ENCODE measurements around the gene CEP85. TPM values are rescaled to one million over a fixed set of nuclear protein-coding genes. Genes with fewer than 3 reads are reported as not detected.

The CEP85 gene
- polyA plus RNA-seq, 5 donors = 20.0 to 26.4 (median 21.9) TPM

GRCh38 chr1:26277261-26277661, 43.3 kb downstream of the CEP85 start:
- DNase-seq = no peak

- DNase-seq = no peak
Measured at GRCh38 chr1:26277719-26278118, 43.7 kb downstream of the CEP85 start.

- no peak for DNase-seq
Measured at GRCh38 chr1:26278303-26278702, 44.3 kb downstream of the CEP85 start.

- DNase-seq = no peak
Measured at GRCh38 chr1:26278724-26279455, 44.9 kb downstream of the CEP85 start.

GRCh38 chr1:26279456-26280332, 45.7 kb downstream of the CEP85 start, which contains the start of gene SH3BGRL3:
Gene SH3BGRL3 (plus strand): TSS chr1:26280086. CDS start chr1:26280156, 70 bp downstream.
- DNase-seq = peak; percentile 86 to 89

GRCh38 chr1:26280333-26281042, 46.5 kb downstream of the CEP85 start:
- no peak for DNase-seq

- no peak for DNase-seq
Measured at GRCh38 chr1:26281091-26281958, 47.3 kb downstream of the CEP85 start.

- DNase-seq = peak; percentile 64 to 65
Measured at GRCh38 chr1:26281971-26282370, 48.0 kb downstream of the CEP85 start.

GRCh38 chr1:26282401-26282918, 48.5 kb downstream of the CEP85 start:
- no peak for DNase-seq

GRCh38 chr1:26283279-26283853, 49.4 kb downstream of the CEP85 start:
- no peak for DNase-seq

- DNase-seq = no peak
Measured at GRCh38 chr1:26283871-26284596, 50.0 kb downstream of the CEP85 start.

- no peak for DNase-seq
Measured at GRCh38 chr1:26284597-26285347, 50.8 kb downstream of the CEP85 start.

GRCh38 chr1:26285366-26286063, 51.5 kb downstream of the CEP85 start:
- no peak for DNase-seq

- no peak for DNase-seq
Measured at GRCh38 chr1:26286064-26286416, 52.0 kb downstream of the CEP85 start.

GRCh38 chr1:26287033-26287711, 53.2 kb downstream of the CEP85 start:
- no peak for DNase-seq

- no peak for DNase-seq
Measured at GRCh38 chr1:26287811-26288210, 53.8 kb downstream of the CEP85 start.

- DNase-seq = no peak
Measured at GRCh38 chr1:26288311-26288941, 54.4 kb downstream of the CEP85 start.
